Right forelimb (tissue), 1 donor: Measurements from ENCODE around the gene AIF1L.

ENCODE experiments used
- DNase-seq: peaks from one replicate; pipeline ENCODE4 v3.0.0-alpha.2; 2018

Gene AIF1L

GRCh38 chr9:131078427-131079366 lies 17.6 kb upstream of the AIF1L start:
- DNase-seq: no peak

- no peak for DNase-seq
These were observed 15.7 kb upstream of the AIF1L start for GRCh38 chr9:131080589-131080988.

GRCh38 chr9:131081868-131082267 lies 14.5 kb upstream of the AIF1L start:
- DNase-seq: no peak

GRCh38 chr9:131082774-131083512 lies 13.4 kb upstream of the AIF1L start:
- no peak for DNase-seq

GRCh38 chr9:131084661-131085369 lies 11.5 kb upstream of the AIF1L start:
- DNase-seq: no peak

DNA sequence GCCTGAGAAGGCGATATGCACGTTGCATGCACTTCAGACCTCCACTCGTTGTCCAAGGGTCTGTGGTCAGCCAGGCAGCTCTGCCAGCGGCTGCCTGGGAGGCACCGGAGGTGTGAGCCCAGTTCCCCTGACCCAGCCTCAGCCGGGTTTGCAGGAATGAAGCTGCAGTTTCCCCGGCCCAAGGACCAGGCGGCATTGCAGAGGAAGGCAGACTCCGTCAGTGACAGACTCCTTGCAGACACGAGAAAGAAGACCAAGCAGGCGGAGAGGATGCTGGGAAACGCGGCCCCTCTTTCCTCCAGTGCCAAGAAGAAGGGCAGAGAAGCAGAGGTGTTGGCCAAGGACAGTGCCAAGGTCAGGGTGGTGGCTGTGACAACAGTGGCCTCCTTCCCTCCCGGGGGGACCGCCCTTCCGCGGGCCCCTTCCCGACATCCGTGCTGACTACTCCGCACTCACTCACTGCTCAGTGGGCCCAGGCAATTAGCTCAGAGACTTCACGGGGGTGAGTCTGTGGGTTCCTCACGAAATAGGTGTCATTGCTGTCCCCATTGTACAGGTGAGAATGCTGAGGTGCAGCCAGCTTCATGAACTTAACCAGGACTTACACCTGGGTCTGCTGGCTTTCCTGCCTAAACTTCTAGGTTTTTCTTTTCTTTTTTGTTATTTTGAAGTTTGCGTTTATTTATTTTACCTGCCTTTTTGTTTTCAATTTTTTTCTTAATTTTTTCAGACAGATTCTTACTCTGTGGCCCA lies 10.8 kb upstream of the AIF1L start:
- no peak for DNase-seq

GRCh38 chr9:131087354-131087893 lies 8.9 kb upstream of the AIF1L start:
- no peak for DNase-seq

GRCh38 chr9:131090025-131090787 lies 6.1 kb upstream of the AIF1L start:
- DNase-seq: no peak

DNA sequence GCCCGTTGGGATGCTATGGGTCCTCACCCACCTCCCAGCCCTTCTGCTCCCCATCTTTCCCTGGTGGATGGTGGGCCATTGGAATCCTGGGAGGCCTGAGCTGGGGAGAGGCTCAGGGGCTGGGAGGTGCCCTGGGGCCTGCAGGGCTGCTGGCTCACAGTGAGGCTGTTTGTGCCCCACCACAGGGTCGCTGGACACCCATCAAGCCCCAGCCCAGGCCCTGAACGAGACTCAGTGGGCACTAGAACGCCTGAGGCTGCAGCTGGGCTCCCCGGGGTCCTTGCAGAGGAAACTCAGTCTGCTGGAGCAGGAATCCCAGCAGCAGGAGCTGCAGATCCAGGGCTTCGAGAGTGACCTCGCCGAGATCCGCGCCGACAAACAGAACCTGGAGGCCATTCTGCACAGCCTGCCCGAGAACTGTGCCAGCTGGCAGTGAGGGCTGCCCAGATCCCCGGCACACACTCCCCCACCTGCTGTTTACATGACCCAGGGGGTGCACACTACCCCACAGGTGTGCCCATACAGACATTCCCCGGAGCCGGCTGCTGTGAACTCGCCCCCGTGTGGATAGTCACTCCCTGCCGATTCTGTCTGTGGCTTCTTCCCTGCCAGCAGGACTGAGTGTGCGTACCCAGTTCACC lies 4.9 kb upstream of the AIF1L start:
- no peak for DNase-seq

GRCh38 chr9:131092030-131092429 lies 4.3 kb upstream of the AIF1L start:
- no peak for DNase-seq

DNA sequence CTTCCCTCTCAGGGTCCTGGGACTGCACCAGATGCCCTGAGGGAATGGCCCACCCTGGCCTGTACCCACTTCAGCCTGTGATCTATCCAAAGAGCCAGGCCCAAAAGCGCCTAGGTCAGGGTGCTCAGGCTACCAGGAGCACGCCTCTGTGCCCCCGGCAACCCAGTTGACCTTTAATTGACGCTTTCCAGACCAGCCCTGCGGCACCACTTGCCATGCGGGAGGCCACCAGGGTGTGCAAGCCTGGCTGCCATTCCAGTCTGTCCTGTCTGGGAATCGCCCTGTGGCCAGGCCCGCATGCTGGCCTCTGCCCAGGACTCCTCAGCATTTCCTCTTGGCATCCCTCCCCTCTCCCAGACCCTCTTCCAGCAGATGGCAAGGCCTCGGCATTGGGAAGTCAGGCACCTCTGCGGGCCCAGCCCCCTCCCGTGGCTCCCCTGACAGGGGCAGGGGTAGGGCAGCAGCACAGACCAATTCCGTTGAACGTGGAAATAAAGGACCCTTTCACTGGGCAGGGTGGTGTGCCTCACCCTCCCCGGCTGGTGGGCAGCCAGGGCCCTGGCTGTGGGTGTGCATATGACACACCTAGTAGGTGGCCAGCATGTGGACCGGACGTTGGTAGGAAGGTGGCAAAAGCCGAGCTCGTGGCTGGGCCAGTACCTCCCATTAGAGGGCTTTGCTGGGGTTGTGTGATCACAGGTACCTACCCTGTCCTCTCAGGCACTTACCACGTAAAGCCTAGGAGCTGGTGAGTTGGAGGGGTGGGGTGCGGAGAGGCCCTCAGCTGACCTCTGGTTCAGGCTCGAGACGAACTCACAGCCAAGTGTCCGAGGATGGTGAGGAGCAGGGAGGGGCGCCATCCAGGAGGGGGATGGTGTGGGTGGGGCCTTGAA lies 3.5 kb upstream of the AIF1L start:
- DNase-seq: no peak

GRCh38 chr9:131094015-131094414 lies 2.3 kb upstream of the AIF1L start:
- DNase-seq: no peak

DNA sequence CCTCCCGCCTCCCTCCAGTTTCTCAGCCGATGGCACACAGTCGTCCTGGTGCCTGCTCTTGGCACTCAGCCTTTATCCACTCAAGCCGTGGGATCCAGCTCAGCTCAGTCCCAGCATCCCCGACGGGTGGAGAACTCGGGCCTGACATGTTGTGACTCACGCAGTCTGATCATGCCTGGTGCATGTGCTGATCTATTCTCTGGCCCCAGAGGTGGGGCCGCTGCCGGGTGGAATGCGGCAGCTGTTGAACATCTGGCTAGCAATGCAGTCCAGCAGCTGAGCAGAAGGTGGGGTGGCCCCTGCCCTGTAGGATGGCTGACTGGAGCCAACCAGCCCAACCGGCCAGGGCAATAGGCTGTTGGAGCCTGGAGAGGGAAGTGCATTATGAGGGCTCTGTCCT lies 1.7 kb upstream of the AIF1L start:
- peak; percentile 68 for DNase-seq

- DNase-seq: no peak
These were observed 564 bp upstream of the AIF1L start for GRCh38 chr9:131095666-131096268.

GRCh38 chr9:131097126-131097947 lies 1.0 kb downstream of the AIF1L start:
- no peak for DNase-seq

- no peak for DNase-seq
These were observed 1.6 kb downstream of the AIF1L start for GRCh38 chr9:131097948-131098278.

GRCh38 chr9:131098391-131099101 lies 2.2 kb downstream of the AIF1L start:
- DNase-seq: no peak

GRCh38 chr9:131099102-131099606 lies 2.8 kb downstream of the AIF1L start:
- no peak for DNase-seq
